ENCODE results near the gene ASRGL1.

The ASRGL1 gene

DNA sequence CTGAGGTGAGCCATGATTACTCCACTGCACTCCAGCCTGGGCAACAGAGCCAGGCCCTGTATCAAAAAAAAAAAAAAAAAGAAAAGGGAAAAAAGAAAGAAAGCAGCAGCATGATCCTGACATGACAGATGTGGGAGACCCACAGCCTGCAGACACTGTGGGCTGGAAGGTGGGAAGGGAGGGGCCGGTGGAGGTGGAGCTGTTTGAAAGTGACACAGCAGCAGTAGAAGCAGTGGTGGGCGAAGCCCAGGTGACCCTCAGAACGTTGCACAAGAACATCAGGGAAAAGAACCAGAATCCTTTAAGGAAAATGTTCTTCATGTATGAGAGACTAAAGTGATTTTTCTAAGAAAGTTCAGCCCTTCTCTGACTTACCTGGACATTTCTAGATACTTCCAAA is 55.3 kb downstream of the ASRGL1 start:
- 82 to 91% methylated on average over 3 of the region's 3 CpGs for WGBS, 2 experiments
- Histone ChIP-seq H3K36me3 (ENCODE audit: control insufficient read depth, insufficient read depth, low read length) (no peaks in the 10 kb centered on the region), H3K4me1 (ENCODE audit: control insufficient read depth, insufficient read depth, low read length) (peaks cover 3% of the 10 kb centered on the region), H3K9me3 (ENCODE audit: control insufficient read depth, low read length) (no peaks in the 10 kb centered on the region), H3K27me3 (ENCODE audit: control insufficient read depth, insufficient read depth, low read length, poor library complexity, severe bottlenecking) (no peaks in the 10 kb centered on the region), H3K27ac (ENCODE audit: insufficient read depth, low read depth, low read length, poor library complexity, severe bottlenecking) (no peak overlapping the region), H3K4me3 (ENCODE audit: insufficient read depth, low read depth, low read length) (no peak overlapping the region)

DNA sequence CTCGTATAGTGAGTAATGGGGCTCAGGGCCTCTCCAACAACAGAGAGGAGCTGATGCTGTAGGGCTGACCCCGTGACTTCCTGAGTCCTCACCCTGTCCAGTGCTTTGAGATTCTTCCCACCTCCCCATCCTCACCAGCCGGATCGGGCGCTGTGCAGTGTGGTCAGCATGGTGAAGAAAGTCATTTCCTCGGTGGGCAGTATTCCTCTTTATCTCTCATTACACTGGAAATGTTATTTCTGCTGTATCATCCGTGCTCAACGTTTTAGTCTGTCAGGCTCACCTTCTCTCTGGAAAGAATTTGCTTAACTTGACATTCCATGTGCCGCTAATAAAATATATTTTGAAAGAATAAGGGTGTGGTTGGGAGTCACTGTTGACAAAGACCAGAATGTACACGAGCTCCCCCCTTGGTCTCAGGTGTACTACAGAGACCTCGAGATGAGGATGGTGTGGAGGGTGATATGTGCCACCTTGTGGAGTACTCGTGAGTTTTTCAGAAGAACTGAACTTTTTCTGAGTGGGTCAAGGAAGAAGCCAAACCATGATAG is 55.9 kb downstream of the ASRGL1 start:
- Histone ChIP-seq H3K27ac (ENCODE audit: insufficient read depth, low read depth, low read length, poor library complexity, severe bottlenecking) (no peak overlapping the region), H3K4me3 (ENCODE audit: insufficient read depth, low read depth, low read length) (no peak overlapping the region)

DNA sequence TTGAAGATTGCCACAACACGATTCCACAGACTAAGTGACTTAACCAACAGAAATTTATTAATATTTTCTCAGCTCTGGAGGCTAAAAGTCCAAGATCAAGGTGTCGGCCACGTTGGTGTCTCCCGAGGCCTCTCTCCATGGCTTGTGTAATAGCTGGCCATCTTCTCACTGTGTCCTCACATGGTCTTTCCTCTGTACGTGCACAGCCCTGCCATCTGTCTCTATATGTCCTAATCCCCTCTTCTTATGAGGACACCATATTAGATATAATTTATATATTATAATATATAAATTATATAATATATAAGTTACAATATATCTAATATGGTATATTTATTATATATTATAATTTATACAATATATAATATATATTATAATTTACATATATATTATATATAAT is 56.5 kb downstream of the ASRGL1 start:
- Histone ChIP-seq H3K36me3 (ENCODE audit: control insufficient read depth, insufficient read depth, low read length) (no peaks in the 10 kb centered on the region), H3K4me3 (ENCODE audit: insufficient read depth, low read depth, low read length) (no peak overlapping the region), H3K27ac (ENCODE audit: insufficient read depth, low read depth, low read length, poor library complexity, severe bottlenecking) (no peak overlapping the region), H3K4me1 (ENCODE audit: control insufficient read depth, insufficient read depth, low read length) (peaks cover 12% of the 10 kb centered on the region), H3K9me3 (ENCODE audit: control insufficient read depth, low read length) (no peaks in the 10 kb centered on the region), H3K27me3 (ENCODE audit: control insufficient read depth, insufficient read depth, low read length, poor library complexity, severe bottlenecking) (no peaks in the 10 kb centered on the region)
- WGBS, 2 experiments: 91 to 96% methylated on average over 5 of the region's 5 CpGs

More for the DNA sequence above, 55.9 kb downstream of the ASRGL1 start:
- 88 to 94% methylated on average over 12 of the region's 12 CpGs for WGBS, 2 experiments
- Histone ChIP-seq H3K36me3 (ENCODE audit: control insufficient read depth, insufficient read depth, low read length) (no peaks in the 10 kb centered on the region), H3K9me3 (ENCODE audit: control insufficient read depth, low read length) (no peaks in the 10 kb centered on the region), H3K4me1 (ENCODE audit: control insufficient read depth, insufficient read depth, low read length) (peaks cover 6% of the 10 kb centered on the region), H3K27me3 (ENCODE audit: control insufficient read depth, insufficient read depth, low read length, poor library complexity, severe bottlenecking) (no peaks in the 10 kb centered on the region)

DNA sequence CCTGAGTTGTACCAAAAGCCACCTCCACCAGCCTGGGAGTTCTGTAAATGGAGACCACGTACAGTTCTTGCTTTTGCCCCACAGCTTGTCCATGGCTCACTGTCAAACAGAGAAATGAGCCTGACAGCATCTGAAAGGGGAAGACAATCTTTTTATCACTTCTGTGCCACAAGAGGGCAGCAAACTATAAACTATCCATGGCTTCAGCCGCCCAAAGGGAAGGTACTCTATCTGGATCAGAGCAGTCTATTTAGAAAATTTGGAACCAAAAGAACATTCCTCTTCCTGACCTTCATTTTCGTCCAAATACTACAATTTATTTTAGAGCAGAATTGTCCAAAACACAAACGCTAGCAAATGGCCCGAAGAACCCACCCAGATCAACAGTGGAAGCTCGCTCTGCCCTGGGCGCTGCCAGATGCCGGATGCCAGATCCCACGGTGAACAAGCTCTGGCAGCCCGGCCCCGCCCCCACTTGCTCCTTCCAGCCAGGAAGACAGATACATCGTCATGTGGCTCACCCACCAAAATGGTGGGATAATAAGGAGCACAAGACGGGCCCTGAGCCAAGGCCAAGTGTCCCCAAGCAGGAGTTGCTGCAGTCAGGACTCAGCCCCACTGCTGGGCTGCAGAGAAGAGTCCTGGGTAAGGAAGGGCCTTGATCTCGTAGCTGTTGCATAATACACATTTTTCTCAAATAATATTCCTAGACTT is 57.7 kb downstream of the ASRGL1 start:
- H3K9me3 ChIP-seq (ENCODE audit: control insufficient read depth, low read length): no peaks in the 10 kb centered on the region
- no peak overlapping the region for H3K27ac ChIP-seq (ENCODE audit: insufficient read depth, low read depth, low read length, poor library complexity, severe bottlenecking)
- no peak overlapping the region for H3K4me3 ChIP-seq (ENCODE audit: insufficient read depth, low read depth, low read length)
- peaks cover 24% of the 10 kb centered on the region for H3K4me1 ChIP-seq (ENCODE audit: control insufficient read depth, insufficient read depth, low read length)
- H3K36me3 ChIP-seq (ENCODE audit: control insufficient read depth, insufficient read depth, low read length): no peaks in the 10 kb centered on the region
- no peaks in the 10 kb centered on the region for H3K27me3 ChIP-seq (ENCODE audit: control insufficient read depth, insufficient read depth, low read length, poor library complexity, severe bottlenecking)
- 20 to 21% methylated on average over 14 of the region's 14 CpGs for WGBS, 2 experiments

DNA sequence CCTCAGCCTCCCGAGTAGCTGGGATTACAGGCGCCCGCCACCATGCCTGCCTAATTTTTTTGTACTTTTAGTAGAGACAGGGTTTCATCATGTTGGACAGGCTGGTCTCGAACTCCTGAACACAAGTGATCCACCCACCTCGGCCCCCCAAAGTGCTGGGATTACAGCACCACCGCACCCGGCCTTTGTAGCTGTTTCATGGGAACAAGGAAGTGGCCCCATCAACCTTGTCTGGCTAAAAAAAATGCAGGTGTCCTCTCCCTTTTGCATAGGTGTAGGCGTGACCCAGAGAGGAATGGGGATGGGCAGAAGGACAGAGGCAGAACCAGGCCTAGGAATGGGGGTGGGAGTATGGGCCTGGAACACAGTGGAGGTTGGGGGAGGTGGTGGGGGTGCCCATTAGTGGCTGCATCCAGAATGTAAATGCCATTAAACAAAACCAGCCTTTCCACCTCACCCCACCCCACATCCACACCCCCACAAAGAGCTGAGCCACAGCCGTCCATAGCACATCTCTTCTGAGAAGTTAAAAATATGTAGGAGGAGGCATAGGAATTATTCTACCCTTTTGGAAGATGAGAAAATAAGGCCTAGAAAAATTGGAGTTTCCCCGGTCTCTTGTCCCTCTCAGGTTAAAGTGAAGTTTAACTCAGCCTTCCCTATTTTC is 58.8 kb downstream of the ASRGL1 start:
- H3K4me1 ChIP-seq (ENCODE audit: control insufficient read depth, insufficient read depth, low read length): peaks cover 24% of the 10 kb centered on the region
- no peaks in the 10 kb centered on the region for H3K27me3 ChIP-seq (ENCODE audit: control insufficient read depth, insufficient read depth, low read length, poor library complexity, severe bottlenecking)
- WGBS, 2 experiments: 88 to 92% methylated on average over 9 to 10 of the region's 10 CpGs
- H3K9me3 ChIP-seq (ENCODE audit: control insufficient read depth, low read length): no peaks in the 10 kb centered on the region
- no peak overlapping the region for H3K27ac ChIP-seq (ENCODE audit: insufficient read depth, low read depth, low read length, poor library complexity, severe bottlenecking)
- no peak overlapping the region for H3K4me3 ChIP-seq (ENCODE audit: insufficient read depth, low read depth, low read length)
- H3K36me3 ChIP-seq (ENCODE audit: control insufficient read depth, insufficient read depth, low read length): no peaks in the 10 kb centered on the region

DNA sequence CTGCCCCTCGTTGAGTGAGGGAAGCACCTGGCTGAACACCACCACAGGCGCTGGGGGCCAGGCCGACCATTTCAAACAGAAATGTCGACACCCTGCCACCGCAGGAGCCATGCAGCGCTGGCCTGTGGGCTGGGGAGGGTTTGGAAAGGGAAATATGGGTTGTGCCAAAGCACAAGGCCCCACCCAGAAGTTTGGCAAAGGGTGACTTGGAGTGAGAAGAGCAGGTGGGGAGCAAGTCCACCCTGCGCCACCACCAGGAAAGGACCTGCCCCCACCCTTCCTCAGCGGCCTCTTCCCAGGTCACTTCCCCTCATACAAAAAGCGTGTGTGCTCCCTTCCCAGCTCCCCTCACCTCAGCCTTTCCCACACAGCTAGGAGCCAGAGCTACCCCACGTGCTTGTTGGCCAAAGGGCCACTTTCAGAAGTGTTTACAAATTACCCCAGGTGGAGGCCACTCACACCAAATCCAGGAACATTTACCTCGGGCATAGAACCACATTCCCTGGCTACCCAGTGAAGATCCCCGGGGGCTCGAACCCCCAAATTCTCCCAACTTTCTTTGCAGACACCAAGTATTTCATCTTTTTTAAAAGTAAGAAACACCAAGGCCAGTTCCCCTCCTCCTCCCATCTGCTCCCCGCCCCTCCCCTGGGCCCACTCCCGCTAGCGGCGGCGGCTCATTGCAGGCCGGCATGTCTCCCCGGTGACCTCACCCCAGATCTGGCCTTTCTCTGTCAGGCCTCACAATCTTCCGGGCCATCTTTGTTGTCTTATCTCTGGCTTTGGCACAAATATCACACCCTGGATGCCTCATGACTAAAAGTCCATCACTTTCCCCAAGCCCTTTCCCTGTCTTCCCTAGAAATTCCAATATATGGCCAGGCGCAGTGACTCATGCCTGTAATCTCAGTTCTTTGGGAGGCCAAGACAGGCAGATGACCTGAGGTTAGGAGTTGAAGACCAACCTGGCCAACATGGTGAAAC is 61.1 kb downstream of the ASRGL1 start:
- H3K27ac ChIP-seq (ENCODE audit: insufficient read depth, low read depth, low read length, poor library complexity, severe bottlenecking): no peak overlapping the region
- WGBS, 2 experiments: 67 to 69% methylated on average over 22 of the region's 22 CpGs

DNA sequence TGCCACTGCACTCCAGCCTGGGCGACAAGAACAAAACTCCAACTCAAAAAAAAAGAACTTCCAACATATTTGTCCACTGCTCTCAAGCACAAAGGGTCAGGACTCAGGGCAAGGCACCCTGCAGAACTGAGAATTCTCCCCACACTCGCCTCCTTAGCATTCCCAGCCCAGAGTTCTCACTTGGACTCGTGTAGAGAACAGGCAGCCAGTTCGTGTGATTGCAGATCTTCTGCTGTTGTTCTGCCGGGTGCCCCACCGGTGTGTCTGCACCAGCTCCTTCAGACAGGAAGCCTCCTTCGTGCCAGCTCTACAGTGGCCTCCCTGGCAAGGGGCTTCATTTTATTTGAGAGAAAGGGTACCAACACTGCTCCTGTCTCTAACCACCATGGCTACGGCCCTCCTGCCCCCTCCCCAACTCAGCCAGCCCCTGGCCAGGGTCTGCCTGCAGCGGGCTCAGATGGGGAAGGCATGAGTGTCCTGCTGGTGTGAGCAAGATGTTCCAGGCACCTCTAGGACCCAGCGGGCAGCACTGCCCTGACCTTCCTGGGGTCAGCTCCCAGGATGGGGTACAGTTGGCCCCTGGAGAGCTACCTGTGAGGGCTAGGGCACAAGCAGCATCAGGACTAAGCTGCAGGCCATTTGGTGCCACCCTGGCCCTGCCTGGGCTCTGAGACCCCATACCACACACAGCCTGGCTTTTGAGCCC is 62.1 kb downstream of the ASRGL1 start:
- no peaks in the 10 kb centered on the region for H3K36me3 ChIP-seq (ENCODE audit: control insufficient read depth, insufficient read depth, low read length)
- no peaks in the 10 kb centered on the region for H3K9me3 ChIP-seq (ENCODE audit: control insufficient read depth, low read length)
- H3K4me3 ChIP-seq (ENCODE audit: insufficient read depth, low read depth, low read length): no peak overlapping the region
- peaks cover 24% of the 10 kb centered on the region for H3K4me1 ChIP-seq (ENCODE audit: control insufficient read depth, insufficient read depth, low read length)
- no peak overlapping the region for H3K27ac ChIP-seq (ENCODE audit: insufficient read depth, low read depth, low read length, poor library complexity, severe bottlenecking)
- WGBS, 2 experiments: 82 to 84% methylated on average over 10 of the region's 10 CpGs
- H3K27me3 ChIP-seq (ENCODE audit: control insufficient read depth, insufficient read depth, low read length, poor library complexity, severe bottlenecking): no peaks in the 10 kb centered on the region

More for the DNA sequence above, 61.1 kb downstream of the ASRGL1 start:
- H3K4me1 ChIP-seq (ENCODE audit: control insufficient read depth, insufficient read depth, low read length): peaks cover 24% of the 10 kb centered on the region
- H3K4me3 ChIP-seq (ENCODE audit: insufficient read depth, low read depth, low read length): no peak overlapping the region
- H3K27me3 ChIP-seq (ENCODE audit: control insufficient read depth, insufficient read depth, low read length, poor library complexity, severe bottlenecking): no peaks in the 10 kb centered on the region
- H3K9me3 ChIP-seq (ENCODE audit: control insufficient read depth, low read length): no peaks in the 10 kb centered on the region
- no peaks in the 10 kb centered on the region for H3K36me3 ChIP-seq (ENCODE audit: control insufficient read depth, insufficient read depth, low read length)

DNA sequence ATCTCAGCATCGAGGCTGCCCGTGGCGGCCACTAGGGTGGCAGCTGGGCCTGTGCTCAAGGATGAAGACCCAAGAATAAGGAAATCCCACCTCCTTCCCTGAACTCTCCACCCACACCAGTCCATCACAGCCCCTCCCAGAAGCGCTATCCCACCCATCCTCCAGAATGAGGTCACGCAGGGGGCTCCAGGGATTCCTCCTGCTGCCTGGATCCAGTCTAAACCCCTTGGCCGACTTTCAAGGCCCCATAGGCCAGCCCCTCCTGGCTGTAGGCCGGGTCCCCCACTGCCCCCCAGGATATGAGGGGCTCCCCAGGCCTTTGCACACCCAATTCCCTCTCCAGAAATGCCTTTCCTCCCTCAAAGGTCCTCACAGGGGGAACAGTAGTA is 62.6 kb downstream of the ASRGL1 start:
- no peaks in the 10 kb centered on the region for H3K27me3 ChIP-seq (ENCODE audit: control insufficient read depth, insufficient read depth, low read length, poor library complexity, severe bottlenecking)
- H3K36me3 ChIP-seq (ENCODE audit: control insufficient read depth, insufficient read depth, low read length): no peaks in the 10 kb centered on the region
- H3K27ac ChIP-seq (ENCODE audit: insufficient read depth, low read depth, low read length, poor library complexity, severe bottlenecking): no peak overlapping the region
- no peaks in the 10 kb centered on the region for H3K9me3 ChIP-seq (ENCODE audit: control insufficient read depth, low read length)
- H3K4me1 ChIP-seq (ENCODE audit: control insufficient read depth, insufficient read depth, low read length): peaks cover 24% of the 10 kb centered on the region
- WGBS, 2 experiments: 75 to 78% methylated on average over 7 of the region's 7 CpGs
- no peak overlapping the region for H3K4me3 ChIP-seq (ENCODE audit: insufficient read depth, low read depth, low read length)

DNA sequence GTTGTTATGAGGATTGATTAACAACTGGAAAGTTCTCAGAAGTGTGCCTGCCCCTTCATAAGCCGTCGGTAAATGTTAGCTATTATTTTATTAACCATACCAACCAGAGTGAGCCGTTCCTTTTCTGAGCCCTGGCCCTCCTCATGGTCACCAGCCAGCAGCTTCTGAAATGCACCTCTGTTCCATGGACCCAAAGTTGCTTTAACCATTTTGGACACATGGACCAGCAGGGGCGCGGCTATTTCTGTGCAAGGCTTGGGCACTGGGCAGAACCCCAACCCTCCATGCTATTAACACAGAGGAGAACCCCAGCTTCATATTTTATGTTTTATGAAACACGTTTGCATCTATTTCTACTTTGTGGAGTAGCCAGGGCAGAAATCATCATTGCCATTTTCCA is 63.0 kb downstream of the ASRGL1 start:
- H3K9me3 ChIP-seq (ENCODE audit: control insufficient read depth, low read length): no peaks in the 10 kb centered on the region
- WGBS, 2 experiments: 93 to 97% methylated on average over 6 of the region's 6 CpGs
- H3K4me3 ChIP-seq (ENCODE audit: insufficient read depth, low read depth, low read length): no peak overlapping the region
- no peaks in the 10 kb centered on the region for H3K27me3 ChIP-seq (ENCODE audit: control insufficient read depth, insufficient read depth, low read length, poor library complexity, severe bottlenecking)
- H3K27ac ChIP-seq (ENCODE audit: insufficient read depth, low read depth, low read length, poor library complexity, severe bottlenecking): no peak overlapping the region
- no peaks in the 10 kb centered on the region for H3K36me3 ChIP-seq (ENCODE audit: control insufficient read depth, insufficient read depth, low read length)
- peaks cover 22% of the 10 kb centered on the region for H3K4me1 ChIP-seq (ENCODE audit: control insufficient read depth, insufficient read depth, low read length)

Data from ectodermal cell (in vitro differentiated cells).